ENCODE measurements around the gene DEUP1. TPM values are rescaled to one million over a fixed set of nuclear protein-coding genes. Genes with fewer than 3 reads are reported as not detected.

DEUP1 gene
- total RNA-seq, 4 donors from 2014 or later, result not detected

- Histone ChIP-seq H3K9me3 (no peaks in the 10 kb centered on the region), H3K27ac (no peak overlapping the region), H3K36me3 (no peaks in the 10 kb centered on the region), H3K27me3 (no peaks in the 10 kb centered on the region), H3K4me3 (no peak overlapping the region), H3K4me1 (no peaks in the 10 kb centered on the region)
- no peak for TF ChIP-seq CTCF (IDR thresholded peaks at IDR 0.05)
- TF ChIP-seq POLR2A (IDR thresholded peaks at IDR 0.05), result no peak
- TF ChIP-seq POLR2AphosphoS5 (IDR thresholded peaks at IDR 0.05), result no peak
- TF ChIP-seq EP300 (IDR thresholded peaks at IDR 0.05), result no peak
- ATAC-seq, result no peak
Observed at GRCh38 chr11:93389737-93390136, 59.2 kb downstream of the DEUP1 start.

GRCh38 chr11:93392867-93393266, 62.3 kb downstream of the DEUP1 start:
- Histone ChIP-seq H3K36me3 (no peaks in the 10 kb centered on the region), H3K4me1 (no peaks in the 10 kb centered on the region), H3K27me3 (no peaks in the 10 kb centered on the region), H3K4me3 (no peak overlapping the region), H3K27ac (no peak overlapping the region), H3K9me3 (no peaks in the 10 kb centered on the region)
- ATAC-seq, result no peak
- no peak for TF ChIP-seq CTCF (IDR thresholded peaks at IDR 0.05)
- 74 to 100% methylated on average over 1 to 3 of the region's 3 CpGs for WGBS, 2 donors (ENCODE audit: low coverage in 1 of 2)

- Histone ChIP-seq H3K9me3 (no peaks in the 10 kb centered on the region), H3K27me3 (no peaks in the 10 kb centered on the region), H3K4me3 (no peak overlapping the region), H3K4me1 (no peaks in the 10 kb centered on the region), H3K27ac (no peak overlapping the region), H3K36me3 (no peaks in the 10 kb centered on the region)
- WGBS, 2 donors (ENCODE audit: low coverage in 1 of 2), result 0 to 58% methylated on average over 1 to 4 of the region's 4 CpGs
- no peak for TF ChIP-seq CTCF (IDR thresholded peaks at IDR 0.05)
- TF ChIP-seq POLR2A (IDR thresholded peaks at IDR 0.05), result no peak
- ATAC-seq, result no peak
Observed at GRCh38 chr11:93393386-93393785, 62.8 kb downstream of the DEUP1 start.

- TF ChIP-seq EP300 (IDR thresholded peaks at IDR 0.05) (no peak), POLR2AphosphoS5 (IDR thresholded peaks at IDR 0.05) (no peak), POLR2A (IDR thresholded peaks at IDR 0.05) (no peak), CTCF (IDR thresholded peaks at IDR 0.05) (no peak)
- no peak overlapping the region for H3K27ac ChIP-seq
- H3K9me3 ChIP-seq, result no peaks in the 10 kb centered on the region
- no peak for ATAC-seq
- no peaks in the 10 kb centered on the region for H3K4me1 ChIP-seq
- no peaks in the 10 kb centered on the region for H3K27me3 ChIP-seq
- no peak overlapping the region for H3K4me3 ChIP-seq
- no peaks in the 10 kb centered on the region for H3K36me3 ChIP-seq
Observed at GRCh38 chr11:93394488-93394887, 63.9 kb downstream of the DEUP1 start.

- H3K9me3 ChIP-seq, result no peaks in the 10 kb centered on the region
Observed at GRCh38 chr11:93396316-93396715, 65.8 kb downstream of the DEUP1 start.

More at GRCh38 chr11:93396316-93396715, 65.8 kb downstream of the DEUP1 start:
- Histone ChIP-seq H3K27me3 (no peaks in the 10 kb centered on the region), H3K36me3 (no peaks in the 10 kb centered on the region), H3K4me3 (no peak overlapping the region), H3K27ac (no peak overlapping the region), H3K4me1 (no peaks in the 10 kb centered on the region)
- WGBS, 2 donors (ENCODE audit: low coverage in 1 of 2), result 74 to 78% methylated on average over 3 of the region's 3 CpGs
- ATAC-seq, result no peak
- TF ChIP-seq EP300 (IDR thresholded peaks at IDR 0.05) (no peak), POLR2A (IDR thresholded peaks at IDR 0.05) (no peak), CTCF (IDR thresholded peaks at IDR 0.05) (no peak), POLR2AphosphoS5 (IDR thresholded peaks at IDR 0.05) (no peak)
